Fibroblast of mammary gland (primary cell): ENCODE results near the gene CLCN5.
A peak's percentile ranks its signal among the peaks of the same experiment; 100 is the strongest.

ENCODE experiments used
- DNase-seq: peaks from one replicate; pipeline ENCODE4 v3.0.0-alpha.2; 2010; ENCODE audit warnings: low read depth
- H3K4me3 ChIP-seq: 2 replicates; pipeline ENCODE4 v1.5.1; 2011; ENCODE audit warnings: low read depth, mild to moderate bottlenecking, low read length, moderate library complexity; ENCODE audit not compliant: control insufficient read depth
- CTCF ChIP-seq: conservative IDR thresholded peaks from 2 replicates; pipeline ENCODE4 v1.5.1; 2011; ENCODE audit warnings: low read depth, low read length, inconsistent platforms; ENCODE audit not compliant: control insufficient read depth, insufficient read depth

Gene CLCN5

GRCh38 chrX:50082741-50083140 lies 160.3 kb downstream of the CLCN5 start:
- no peak overlapping the region for H3K4me3 ChIP-seq
- no peak for DNase-seq
- no peak for TF ChIP-seq CTCF

- no peak for DNase-seq
- TF ChIP-seq CTCF: no peak
- H3K4me3 ChIP-seq: no peak overlapping the region
These were observed 166.2 kb downstream of the CLCN5 start for GRCh38 chrX:50088645-50089044.

- no peak for TF ChIP-seq CTCF
- no peak for DNase-seq
- no peak overlapping the region for H3K4me3 ChIP-seq
These were observed 171.2 kb downstream of the CLCN5 start for GRCh38 chrX:50093625-50094024.

GRCh38 chrX:50097071-50097470 lies 174.7 kb downstream of the CLCN5 start:
- no peak for DNase-seq
- TF ChIP-seq CTCF: no peak
- H3K4me3 ChIP-seq: no peak overlapping the region

GRCh38 chrX:50098241-50098640 lies 175.8 kb downstream of the CLCN5 start:
- H3K4me3 ChIP-seq: no peak overlapping the region
- DNase-seq: no peak
- TF ChIP-seq CTCF: no peak

- DNase-seq: no peak
- TF ChIP-seq CTCF: no peak
- H3K4me3 ChIP-seq: no peak overlapping the region
These were observed 176.4 kb downstream of the CLCN5 start for GRCh38 chrX:50098749-50099148.

GRCh38 chrX:50099331-50099730 lies 176.9 kb downstream of the CLCN5 start:
- no peak overlapping the region for H3K4me3 ChIP-seq
- TF ChIP-seq CTCF: no peak
- peak; percentile 19 for DNase-seq
